ENCODE data around the gene MAP3K1. TPM values are rescaled to one million over a fixed set of nuclear protein-coding genes. Genes with fewer than 3 reads are reported as not detected.
A peak's percentile ranks its signal among the peaks of the same experiment; 100 is the strongest.
"Not testable (repeated sequence)": the region's sequence is repeated elsewhere in the genome, so short reads cannot be mapped to it uniquely, and the experiment has no call there.

MAP3K1 gene
- 35.2 and 69.5 TPM in 2 replicates for total RNA-seq

GRCh38 chr5:56814963-56815657 is at the start of gene MAP3K1:
TSS of gene MAP3K1 (plus strand) at chr5:56815549. CDS start at chr5:56815574, 25 bp downstream.
- DNase-seq (ENCODE audit: low read depth in 2 of 2), result peak; percentile 54 to 79

- DNase-seq (ENCODE audit: low read depth in 2 of 2), result no peak
Observed at GRCh38 chr5:56766926-56767325, 48.4 kb upstream of the MAP3K1 start.

GRCh38 chr5:56769875-56770604 is 45.3 kb upstream of the MAP3K1 start:
- DNase-seq (ENCODE audit: low read depth in 2 of 2), result no peak

- no peak for DNase-seq (ENCODE audit: low read depth in 2 of 2)
Observed at GRCh38 chr5:56772767-56773166, 42.6 kb upstream of the MAP3K1 start.

- DNase-seq (ENCODE audit: low read depth in 2 of 2), result no peak
Observed at GRCh38 chr5:56774957-56775356, 40.4 kb upstream of the MAP3K1 start.

GRCh38 chr5:56776212-56776846 is 39.0 kb upstream of the MAP3K1 start:
- not testable (repeated sequence) for DNase-seq (ENCODE audit: low read depth in 2 of 2)

GRCh38 chr5:56783261-56783660 is 32.1 kb upstream of the MAP3K1 start:
- DNase-seq (ENCODE audit: low read depth in 2 of 2), result no peak

- DNase-seq (ENCODE audit: low read depth in 2 of 2), result no peak
Observed at GRCh38 chr5:56786346-56786745, 29.0 kb upstream of the MAP3K1 start.

- DNase-seq (ENCODE audit: low read depth in 2 of 2), result no peak
Observed at GRCh38 chr5:56791396-56791795, 24.0 kb upstream of the MAP3K1 start.

GRCh38 chr5:56798521-56798920 is 16.8 kb upstream of the MAP3K1 start:
- no peak for DNase-seq (ENCODE audit: low read depth in 2 of 2)

GRCh38 chr5:56800186-56800585 is 15.2 kb upstream of the MAP3K1 start:
- DNase-seq (ENCODE audit: low read depth in 2 of 2), result no peak

- no peak for DNase-seq (ENCODE audit: low read depth in 2 of 2)
Observed at GRCh38 chr5:56801256-56801655, 14.1 kb upstream of the MAP3K1 start.

GRCh38 chr5:56802205-56802604 is 13.1 kb upstream of the MAP3K1 start:
- DNase-seq (ENCODE audit: low read depth in 2 of 2), result no peak

- DNase-seq (ENCODE audit: low read depth in 2 of 2), result no peak
Observed at GRCh38 chr5:56803025-56803424, 12.3 kb upstream of the MAP3K1 start.

GRCh38 chr5:56803894-56804293 is 11.5 kb upstream of the MAP3K1 start:
- no peak for DNase-seq (ENCODE audit: low read depth in 2 of 2)

GRCh38 chr5:56807679-56808078 is 7.7 kb upstream of the MAP3K1 start:
- DNase-seq (ENCODE audit: low read depth in 2 of 2), result no peak

- no peak for DNase-seq (ENCODE audit: low read depth in 2 of 2)
Observed at GRCh38 chr5:56808211-56808610, 7.1 kb upstream of the MAP3K1 start.

- no peak for DNase-seq (ENCODE audit: low read depth in 2 of 2)
Observed at GRCh38 chr5:56810826-56811225, 4.5 kb upstream of the MAP3K1 start.

GRCh38 chr5:56812110-56812509 is 3.2 kb upstream of the MAP3K1 start:
- DNase-seq (ENCODE audit: low read depth in 2 of 2), result no peak

- no peak for DNase-seq (ENCODE audit: low read depth in 2 of 2)
Observed at GRCh38 chr5:56813302-56813701, 2.0 kb upstream of the MAP3K1 start.

GRCh38 chr5:56814361-56814962 is 887 bp upstream of the MAP3K1 start:
- peak in 1 of 2 donors; percentile 9 for DNase-seq (ENCODE audit: low read depth in 2 of 2)
